UCSD-AML1 (cell line): Measurements from ENCODE around the gene GAMT.

Source experiments
- DNase-seq: peaks from one replicate; lab custom pipeline; 2025; ENCODE audit not compliant: unreplicated experiment; lab: John Stamatoyannopoulos, UW

Gene GAMT

DNA sequence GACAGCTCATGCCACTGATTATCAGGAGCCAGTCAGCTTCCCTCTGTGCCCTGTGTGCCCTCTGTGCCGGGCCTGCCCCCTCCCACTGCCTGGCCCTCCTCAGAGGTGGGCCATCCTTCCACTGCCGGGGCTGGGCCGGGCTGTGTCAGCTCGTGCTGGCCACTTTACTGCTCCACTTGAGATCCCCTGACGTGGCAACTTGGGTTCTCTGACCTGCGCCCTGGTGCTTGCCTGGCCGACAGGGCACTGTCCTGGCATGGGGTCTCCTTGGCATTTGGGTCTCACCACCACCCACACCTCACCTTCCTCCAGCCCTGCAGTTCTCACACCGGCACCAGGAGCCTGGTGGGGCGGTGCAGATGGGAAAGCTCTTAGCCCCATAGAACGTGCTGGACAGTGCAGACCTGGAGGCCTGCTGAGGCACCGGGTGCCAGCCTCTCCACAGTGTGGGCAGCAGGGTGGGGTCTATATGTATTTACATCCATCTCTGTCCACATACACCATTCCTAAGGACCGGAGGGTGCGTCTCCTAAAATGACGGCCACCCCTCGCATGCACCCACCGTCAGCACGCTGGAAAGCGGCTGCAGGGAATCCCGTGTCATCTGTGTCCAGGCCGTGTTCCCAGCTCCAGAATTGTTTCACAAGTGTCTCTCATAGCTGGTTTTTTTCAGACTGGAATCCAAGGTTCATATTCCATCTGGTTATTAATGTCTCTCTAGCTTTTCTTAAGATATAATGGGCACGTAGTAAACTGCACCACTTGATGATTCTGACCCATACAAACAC is 17.8 kb upstream of the GAMT start:
- no peak for DNase-seq

DNA sequence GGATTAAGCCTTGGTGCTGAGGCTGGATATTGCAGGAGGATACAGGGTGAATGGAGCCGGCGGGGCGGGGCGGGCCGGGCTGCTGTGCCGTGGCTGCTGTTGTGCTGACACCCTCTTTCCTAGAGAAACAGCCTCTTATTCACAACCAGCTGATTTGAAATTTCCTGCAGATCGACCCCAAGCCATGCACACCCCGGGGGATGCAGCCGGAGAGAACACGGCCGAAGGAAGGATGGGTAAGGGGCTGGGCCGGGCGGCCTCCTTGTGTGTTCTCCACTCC is 17.1 kb upstream of the GAMT start:
- no peak for DNase-seq

DNA sequence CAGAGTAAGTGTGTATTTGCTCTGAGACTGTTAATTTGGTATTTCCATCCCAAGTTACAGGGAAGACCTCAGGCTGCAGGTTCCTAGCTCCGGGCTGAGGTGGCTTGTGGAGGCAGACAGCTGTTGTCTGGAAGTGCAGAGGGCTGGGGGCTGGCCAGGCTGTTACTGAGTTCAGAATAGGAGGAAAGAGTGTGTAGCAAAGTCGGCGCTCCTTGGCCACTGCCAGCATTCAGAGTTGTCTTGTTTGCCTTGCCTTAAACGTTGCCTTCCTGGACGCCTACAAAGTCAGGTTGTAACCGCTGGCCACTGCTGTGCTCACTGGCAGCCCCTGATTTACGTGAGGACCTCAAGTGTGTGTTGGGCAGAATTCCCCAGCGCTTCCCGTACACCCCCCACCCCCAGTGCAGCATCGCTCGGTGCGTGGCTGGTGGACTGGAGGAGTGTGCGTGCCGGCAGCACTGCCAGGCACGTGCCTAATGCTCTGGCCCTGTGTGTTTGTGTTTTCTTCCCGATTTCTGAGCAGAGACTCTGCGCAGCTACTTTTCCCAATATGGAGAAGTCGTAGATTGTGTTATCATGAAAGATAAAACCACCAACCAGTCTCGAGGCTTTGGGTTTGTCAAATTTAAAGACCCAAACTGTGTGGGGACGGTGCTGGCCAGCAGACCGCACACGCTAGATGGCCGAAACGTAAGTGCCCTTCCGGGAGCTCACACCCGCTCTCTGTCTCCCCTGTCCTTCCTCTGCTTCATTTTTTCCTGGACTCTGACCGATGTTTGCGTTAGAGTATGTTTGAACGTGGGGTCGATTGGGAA is 16.5 kb upstream of the GAMT start:
- no peak for DNase-seq

DNA sequence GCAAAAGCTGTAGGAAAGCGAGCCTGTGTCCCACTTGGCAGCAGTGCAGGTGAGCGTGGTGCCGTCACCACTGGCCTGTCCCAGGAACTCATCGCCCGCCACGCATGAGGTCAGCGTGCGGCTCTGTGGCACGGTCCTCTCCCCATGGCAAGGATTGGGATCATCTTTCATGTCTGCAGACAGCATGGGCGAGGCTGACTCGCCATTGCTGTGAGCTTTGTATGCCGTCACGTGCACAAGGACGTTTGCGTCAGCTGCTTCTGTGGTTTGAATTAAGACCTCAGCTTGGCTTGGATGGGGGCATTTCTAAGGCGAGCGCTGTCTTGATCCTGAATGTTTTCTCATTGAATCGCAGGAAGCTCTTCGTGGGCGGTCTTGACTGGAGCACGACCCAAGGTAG is 15.8 kb upstream of the GAMT start:
- DNase-seq = no peak

DNA sequence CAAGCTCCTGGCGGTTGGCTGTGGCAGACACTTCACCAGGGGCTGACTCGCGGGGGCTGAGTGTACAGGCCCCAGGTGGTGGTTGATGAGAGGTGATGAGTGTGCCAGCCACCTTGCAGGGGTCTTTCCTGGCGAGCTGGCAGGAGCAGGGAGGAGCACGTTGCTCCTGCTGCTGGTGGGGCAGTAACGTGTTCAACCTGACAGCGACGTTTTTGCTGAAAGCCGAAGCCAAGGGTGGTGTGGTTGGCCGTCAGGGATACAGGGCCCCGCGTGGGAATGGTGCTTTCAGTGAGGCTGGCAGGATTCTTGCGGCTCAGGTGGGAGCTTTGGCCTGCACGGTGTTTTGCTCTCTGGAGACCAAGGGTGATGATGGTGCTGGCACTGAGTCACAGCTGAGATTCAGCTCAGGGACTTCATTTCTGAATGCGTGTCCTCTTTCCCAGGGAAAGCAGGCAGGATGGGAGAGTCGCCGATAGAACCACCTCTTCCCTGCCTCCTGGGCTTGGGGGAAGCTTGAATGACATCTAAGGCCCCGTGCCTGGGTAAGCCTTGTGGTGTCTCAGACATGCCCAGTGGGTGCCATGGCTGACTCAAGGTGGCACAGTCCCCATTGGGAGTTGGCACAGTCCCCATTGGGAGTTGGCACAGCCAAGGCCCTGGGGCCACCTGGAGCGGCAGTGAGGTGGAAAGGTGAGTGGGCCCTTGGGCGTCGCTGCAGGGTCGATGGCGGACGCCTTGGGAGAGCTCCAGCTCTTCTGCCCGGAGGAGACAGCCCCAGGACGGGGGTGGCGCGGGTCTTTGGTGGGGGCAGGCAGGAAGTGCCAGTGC is 14.9 kb upstream of the GAMT start:
- DNase-seq = no peak

DNA sequence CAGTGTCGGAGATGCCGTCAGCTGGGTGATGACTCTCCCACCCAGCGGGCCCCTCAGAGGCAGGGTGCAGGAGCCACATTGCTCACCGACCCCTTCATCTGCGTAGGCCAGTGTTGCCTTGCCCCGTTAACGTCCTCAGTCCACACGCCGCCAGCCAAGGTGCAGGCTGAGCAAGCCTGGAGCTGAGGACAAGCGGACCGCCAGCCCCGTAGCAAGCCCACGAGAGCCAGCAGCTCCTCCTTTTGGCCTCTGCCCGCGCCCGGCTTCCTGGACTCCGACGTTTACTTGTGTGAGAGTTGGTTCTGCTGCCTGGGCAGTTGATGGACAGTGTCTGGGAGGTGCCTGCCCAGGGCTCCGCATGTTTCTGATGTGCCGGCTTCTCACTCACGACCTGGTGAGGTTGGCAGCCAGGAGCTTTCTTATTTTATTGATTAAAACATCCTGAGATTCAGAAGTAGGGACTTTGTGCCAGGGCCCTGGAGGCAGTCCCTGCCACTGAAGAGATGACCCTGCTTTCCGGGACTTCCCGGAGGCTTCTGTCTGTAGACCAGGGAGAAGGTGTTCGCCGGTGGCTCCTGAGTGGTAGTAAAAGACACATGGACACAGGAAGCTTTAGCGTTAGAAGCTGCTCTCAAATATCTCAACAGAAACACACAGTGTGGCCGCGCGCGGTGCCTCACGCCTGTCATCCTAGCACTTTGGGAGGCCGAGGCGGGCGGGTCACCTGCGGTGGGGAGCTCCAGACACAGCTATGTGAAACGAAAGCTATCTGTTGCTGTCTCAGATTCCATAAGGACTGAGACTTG is 11.9 kb upstream of the GAMT start:
- DNase-seq = no peak

DNA sequence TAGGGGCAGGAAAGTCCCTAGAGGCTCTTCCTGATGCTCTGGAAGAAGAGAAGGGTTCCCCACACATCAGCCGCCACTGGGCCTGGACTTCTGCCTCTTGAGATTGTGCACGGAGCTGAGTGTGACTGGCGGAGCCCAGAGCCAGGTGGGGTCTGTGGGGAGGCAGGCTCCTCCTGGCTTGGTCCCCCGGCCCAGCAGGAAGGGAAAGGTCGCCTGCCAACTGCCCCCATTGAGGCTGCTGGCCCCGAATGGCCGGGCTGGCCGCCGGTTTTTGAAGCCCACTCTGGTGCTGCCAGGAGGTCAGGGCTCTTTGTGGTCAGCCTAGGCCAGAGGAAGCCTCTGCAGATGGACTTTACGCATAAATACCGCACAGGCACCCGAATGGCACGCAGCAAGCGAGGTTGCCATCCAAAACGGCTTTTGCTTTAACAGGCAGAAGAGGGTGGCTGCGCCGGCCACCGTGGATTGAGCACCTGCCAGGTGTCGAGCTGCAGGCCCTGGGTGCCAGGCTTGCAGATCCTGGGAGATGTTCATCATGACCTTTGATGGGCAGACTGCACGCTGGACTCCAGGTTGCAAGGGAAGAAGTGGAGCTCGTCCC is 11.1 kb upstream of the GAMT start:
- DNase-seq = no peak

DNA sequence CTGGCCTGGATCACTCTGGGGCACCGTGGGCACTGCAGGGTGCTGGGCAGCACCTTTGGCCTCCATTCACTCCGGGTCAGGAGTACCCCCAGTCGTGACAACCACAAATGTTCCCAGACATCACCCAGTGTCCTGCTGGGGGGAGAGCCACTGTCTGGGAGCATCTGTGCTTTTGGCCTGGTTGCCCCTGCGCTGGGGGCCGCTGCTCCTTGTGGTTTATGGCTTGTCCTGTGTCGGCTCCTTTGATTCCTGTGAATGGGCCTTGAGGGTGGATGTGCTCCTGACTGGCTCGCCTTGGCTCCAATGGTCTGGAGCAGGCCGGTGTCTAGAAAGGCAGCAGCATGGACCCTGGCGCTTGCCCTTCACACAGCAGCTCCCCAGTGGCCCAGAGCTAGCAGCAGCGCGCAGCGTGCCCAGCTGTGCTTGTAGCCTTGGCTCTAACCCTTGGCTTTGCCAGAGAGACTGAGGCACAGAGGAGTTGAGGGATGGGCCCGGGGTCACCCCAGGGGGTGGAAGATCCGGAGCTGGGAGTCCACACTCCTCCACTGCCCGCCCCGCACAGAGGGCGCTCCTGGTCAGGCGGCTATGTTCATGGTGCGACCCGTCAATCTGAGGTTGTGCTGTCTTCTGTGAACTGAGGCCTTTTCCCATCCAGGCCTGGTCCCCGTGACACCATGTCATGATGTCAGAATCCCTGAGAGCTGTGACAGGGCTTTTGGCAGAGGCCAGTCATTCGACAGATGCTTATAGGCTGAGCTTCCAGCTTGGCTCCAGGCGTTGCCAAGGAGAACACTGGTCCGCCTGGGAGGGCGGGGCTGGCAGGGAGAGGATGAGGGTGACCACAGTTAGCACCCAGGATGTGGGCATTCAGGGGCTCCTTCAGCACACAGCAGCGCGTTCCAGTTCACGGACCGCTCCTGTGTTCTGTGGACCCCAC is 10.2 kb upstream of the GAMT start:
- DNase-seq = no peak

DNA sequence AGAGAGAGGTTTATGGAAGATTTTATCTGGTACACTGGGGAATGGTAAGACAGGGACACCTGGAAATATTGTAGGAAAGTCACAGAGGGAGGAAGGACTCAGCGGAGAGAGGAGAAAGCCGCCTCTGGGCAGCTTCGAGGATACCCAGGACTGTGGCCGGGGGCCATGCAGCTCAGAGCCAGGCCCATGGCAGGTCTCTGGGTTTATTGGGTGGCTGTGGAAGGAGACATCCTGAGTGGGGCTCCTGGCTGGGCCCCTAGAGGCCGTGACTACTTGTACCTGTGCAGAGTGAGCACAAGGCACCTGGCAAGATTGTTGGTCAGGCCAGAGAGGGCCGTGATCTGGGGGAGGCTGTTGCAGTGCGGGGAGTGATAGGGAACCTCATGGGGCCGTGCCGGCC is 9.4 kb upstream of the GAMT start:
- no peak for DNase-seq

DNA sequence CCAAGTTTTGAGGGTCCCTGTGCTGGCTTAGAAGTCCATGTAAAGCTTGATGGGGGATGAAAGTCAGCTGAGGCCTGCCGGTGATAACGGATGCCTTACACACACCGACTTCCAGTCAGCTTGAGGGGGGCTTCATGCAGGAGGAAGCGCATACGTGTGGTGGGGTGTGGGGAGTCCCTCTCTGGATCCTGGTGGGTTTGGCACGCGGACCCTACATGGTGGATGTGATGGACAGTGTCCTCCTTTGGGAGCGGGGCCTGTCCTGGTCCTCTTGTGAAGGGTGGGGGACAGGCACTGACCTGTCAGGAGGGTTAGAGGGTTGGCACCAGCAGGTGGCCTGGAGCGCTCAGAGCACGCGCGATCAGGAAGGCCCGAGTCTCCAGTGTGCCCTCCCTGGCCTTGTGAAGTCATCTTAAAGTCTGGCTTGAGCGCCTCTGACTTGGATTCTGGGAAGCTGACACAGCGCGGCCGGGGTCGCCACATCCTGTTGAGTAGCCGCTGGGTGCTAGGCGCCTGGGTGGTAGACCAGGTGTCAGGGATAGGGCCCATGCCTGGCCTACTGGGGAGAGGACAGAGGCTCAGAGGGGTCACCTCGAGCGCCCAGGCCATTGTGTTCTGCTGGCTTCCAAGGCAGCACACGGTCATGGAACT is 8.9 kb upstream of the GAMT start:
- peak; percentile 53 for DNase-seq

DNA sequence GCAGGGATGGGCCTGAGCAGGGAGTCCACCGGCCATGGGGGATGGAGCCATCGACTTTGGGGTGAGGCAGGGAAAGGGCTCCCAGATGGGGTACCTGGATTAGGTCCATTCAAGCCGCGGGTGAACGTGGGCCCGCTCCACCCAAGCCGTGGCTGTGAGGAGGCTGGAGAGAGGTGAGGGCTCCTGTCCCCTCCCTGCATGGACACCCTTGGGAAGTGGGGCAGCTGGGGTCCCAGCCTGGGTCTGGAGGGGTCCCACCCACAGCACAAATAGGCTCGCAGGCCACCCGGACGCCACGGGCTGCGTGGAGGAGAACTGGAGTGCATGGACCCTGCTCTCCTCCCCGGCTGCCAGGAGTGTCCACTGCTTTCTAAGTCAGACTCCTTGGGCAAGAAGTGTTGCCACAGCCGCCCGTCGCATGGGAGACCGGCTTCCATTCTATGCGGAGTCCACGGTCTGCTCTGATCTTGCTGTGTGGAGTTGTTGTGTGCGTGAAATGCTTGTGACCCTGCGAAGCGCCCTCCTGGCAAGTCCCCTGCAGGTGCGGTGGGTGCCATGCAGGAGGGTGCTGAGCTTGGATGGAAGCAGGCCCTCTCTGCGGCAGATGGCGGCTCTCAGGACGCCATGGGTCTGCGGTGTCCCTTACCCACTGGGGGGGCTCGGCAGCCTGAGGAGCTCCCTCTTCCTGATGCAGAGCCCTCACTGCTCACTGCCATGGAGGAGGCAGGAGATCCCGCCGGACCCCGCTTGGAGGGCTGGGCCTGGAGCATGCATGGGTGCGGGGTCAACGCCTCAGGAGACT is 8.1 kb upstream of the GAMT start:
- DNase-seq = no peak

DNA sequence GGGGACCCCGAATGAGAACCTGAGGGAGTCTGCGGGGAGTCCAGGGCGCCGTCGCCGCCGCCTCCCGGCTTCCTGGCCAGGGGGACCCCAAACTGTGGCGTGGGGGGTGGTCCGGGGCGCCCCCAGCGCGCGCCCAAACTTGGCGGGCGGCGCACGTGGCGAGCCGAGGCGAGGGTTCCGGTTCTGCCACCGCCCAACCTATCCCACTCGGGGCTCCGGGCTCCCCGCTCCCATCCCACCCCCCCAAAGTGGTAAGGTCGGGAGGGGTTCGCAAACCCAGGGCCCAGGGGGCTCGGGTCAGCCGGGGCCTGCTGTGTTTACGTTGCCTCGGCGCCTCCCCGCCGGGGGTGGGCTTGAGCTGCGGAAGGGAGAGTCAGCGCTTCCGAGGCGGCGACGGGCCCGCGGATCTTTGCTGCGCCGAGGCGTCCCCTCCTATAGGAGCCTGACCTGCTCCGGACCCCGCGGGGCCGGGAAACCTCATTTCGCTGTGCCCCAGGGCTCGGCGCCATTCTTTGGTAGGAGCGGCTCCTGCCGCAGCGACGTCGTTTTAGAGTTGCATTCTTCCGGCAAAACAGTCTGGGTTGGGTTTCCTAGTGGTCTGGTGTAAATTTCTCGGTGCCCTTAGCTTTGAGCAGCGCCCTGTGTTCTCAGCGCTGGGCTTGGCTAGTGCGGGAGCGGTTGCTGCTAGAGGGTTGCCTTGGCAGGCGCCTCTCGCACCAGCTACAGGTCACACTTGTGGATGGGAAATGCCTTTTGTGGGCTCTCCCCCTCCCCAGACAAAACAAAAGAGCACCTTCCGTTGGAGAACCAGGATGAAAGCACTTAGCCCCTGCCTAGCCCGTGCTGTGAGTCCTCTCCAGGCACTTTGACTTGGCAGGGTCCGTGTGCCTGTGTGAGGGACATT is 7.2 kb upstream of the GAMT start:
- peak; percentile 59 for DNase-seq

DNA sequence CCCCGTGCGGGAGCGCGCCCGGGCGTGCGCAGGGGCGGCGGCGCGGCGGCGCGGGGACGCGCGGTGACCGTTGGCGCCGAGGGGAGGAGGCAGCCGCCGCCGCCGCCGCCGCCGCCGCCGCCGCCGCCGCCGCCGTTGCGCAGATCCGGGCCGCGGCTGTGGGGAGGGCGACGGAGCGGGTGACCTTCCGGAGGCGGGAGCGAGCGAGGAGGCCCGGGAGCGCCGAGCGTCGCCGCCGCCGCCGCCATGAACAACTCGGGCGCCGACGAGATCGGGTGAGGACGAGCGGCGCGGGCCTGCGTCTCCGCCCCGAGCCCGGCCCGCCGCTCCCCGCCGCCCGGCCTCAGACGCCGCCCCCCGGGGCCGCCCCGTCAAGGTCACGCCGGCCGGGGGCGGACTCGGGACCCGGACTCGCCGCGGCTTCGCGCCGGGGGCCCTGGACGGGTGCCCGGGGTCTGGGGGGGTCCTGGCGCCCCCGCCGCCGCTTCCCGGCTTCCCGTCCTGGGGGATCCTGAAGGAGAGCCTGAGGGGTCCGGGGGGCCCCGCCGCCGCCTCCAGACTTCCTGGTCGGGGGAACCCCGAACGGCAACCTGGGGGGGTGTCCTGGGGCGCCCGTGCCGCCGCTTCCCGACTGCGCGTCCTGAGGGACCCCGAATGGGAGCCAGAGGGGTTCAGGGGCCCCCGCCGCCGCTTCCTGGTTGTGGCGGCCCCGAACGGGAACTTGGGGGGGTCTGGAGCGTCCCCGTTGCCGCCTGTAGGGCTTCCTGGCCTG is 6.4 kb upstream of the GAMT start, which contains the start of gene DAZAP1:
Gene DAZAP1, plus strand, starts transcription at position 59 of the 772 bp plus-strand sequence. Its CDS starts 188 bp downstream, at position 247.
- DNase-seq = no peak

DNA sequence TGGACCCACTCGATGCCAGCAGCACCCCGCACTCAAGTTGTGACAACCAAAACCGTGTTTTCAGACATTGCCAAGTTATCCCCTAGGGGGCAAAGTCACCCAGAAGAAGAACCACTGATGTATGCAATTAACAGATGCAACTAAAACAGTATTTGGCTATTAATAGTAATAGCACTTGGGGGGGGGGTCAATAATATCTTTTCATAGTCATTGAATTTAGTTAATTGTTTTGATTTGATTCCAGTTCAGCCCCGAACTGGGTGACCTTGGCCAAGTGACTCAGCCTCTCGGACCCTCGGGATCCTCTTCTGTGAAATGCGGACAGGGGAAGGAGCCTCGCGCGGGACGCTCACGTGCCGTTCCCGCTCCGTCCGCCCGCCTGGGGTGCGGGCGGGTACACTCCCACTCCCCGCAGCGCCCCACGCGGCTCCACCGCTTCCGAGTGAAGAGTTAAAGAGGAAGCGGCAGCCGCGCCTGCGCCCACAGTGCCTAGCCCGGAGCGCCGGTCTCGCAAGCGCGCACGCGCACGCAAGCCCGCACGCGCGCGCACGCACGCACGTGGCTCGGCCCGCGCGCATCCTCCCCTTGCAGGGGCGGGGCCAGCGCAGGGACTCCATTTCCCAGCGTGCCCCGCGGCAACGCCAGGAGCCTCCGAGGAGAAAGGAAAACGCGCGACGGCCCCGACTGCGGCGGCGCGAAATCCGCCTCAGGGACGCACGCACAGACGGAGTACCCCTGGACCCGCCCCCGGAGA is 5.6 kb upstream of the GAMT start:
- DNase-seq = peak; percentile 100

DNA sequence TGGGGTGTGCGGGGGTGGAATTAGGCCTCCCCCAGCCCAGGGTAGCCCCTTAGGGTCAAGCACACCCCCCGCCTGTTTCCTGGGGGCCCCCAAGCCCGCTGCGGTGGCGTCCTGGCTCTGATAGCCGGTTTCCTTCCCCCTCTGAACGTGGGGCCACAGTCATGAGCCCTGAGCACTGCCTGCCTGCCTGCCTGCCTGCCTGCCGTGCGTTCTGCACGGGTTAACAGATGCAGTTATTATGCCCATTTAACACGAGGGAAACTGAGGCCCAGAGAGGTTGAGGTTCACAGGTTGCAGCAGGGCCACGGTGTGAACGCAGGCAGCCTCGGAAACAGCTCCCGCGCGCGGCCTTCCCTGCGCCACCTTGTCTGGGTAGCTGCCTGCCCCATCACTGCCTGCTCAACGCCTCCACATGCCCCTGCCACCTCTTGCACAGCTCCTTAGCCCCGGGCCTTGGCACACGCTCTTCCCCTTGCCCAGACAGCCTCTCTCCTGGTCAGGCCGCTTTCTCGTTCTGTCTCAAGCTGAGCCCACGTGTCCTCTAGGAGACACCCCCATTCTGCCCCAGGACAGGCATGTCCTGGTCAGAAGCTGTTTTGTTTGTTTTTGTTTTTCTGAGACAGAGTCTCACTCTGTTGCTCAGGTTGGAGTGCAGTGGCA is 1.2 kb upstream of the GAMT start:
- DNase-seq = peak; percentile 46
